Bronchial epithelial cell (primary cell): ENCODE data around the gene USF3. TPM values are rescaled to one million over a fixed set of nuclear protein-coding genes. Genes with fewer than 3 reads are reported as not detected.

Experiments
- DNase-seq: peaks from one replicate; pipeline ENCODE4 v3.0.0-alpha.2; 2010; ENCODE audit warnings: low read depth
- FAIRE-seq: peaks from 2 replicates; lab custom pipeline; 2011; peaks lifted over from hg19 to GRCh38; lab: Jason Lieb, UNC
- H3K27me3 ChIP-seq: 2 replicates; pipeline ENCODE4 v1.5.1; 2011; ENCODE audit warnings: low read length; ENCODE audit not compliant: control insufficient read depth, insufficient read depth
- H3K36me3 ChIP-seq: 2 replicates; pipeline ENCODE4 v1.5.1; 2011; ENCODE audit warnings: low read length; ENCODE audit not compliant: control insufficient read depth, insufficient read depth
- H3K4me3 ChIP-seq: 2 replicates; pipeline ENCODE4 v1.5.1; 2011; ENCODE audit warnings: mild to moderate bottlenecking, low read depth, low read length, control low read depth
- CTCF ChIP-seq: IDR thresholded peaks from 2 replicates; pipeline ENCODE4 v1.5.1; 2011; ENCODE audit warnings: mild to moderate bottlenecking, moderate library complexity, low read length, control low read depth, inconsistent platforms; ENCODE audit not compliant: insufficient read depth, severe bottlenecking
- total RNA-seq: library from RNA; depleted of rRNA; stranded (reverse); fragments of >200 nt; gene quantifications from 2 replicates; pipeline ENCODE4 v1.2.1, GENCODE V29; 2014

The USF3 gene
- total RNA-seq, 1 donor from 2014 or later: 4.2 TPM

- DNase-seq (no peak), FAIRE-seq (no peak)
- H3K36me3 ChIP-seq: no peaks in the 10 kb centered on the region
- TF ChIP-seq CTCF: no peak
- H3K27me3 ChIP-seq: no peaks in the 10 kb centered on the region
- no peak overlapping the region for H3K4me3 ChIP-seq
These were observed 94.2 kb downstream of the USF3 start for GRCh38 chr3:113602256-113602655.

- Histone ChIP-seq H3K36me3 (no peaks in the 10 kb centered on the region), H3K27me3 (no peaks in the 10 kb centered on the region), H3K4me3 (no peak overlapping the region)
- no peak for FAIRE-seq
- no peak for DNase-seq
- TF ChIP-seq CTCF: no peak
These were observed 95.2 kb downstream of the USF3 start for GRCh38 chr3:113601240-113601639.

GRCh38 chr3:113600418-113601182, 95.8 kb downstream of the USF3 start:
- Histone ChIP-seq H3K27me3 (no peaks in the 10 kb centered on the region), H3K4me3 (no peak overlapping the region), H3K36me3 (no peaks in the 10 kb centered on the region)
- FAIRE-seq (no peak), DNase-seq (no peak)
- no peak for TF ChIP-seq CTCF

Other genes with a start within 250 kb of the USF3 start
- 7.4 and 7.7 TPM in 2 replicates for gene SPICE1, start 181.5 kb downstream of the USF3 start, total RNA-seq
- 0.53 and 1.3 TPM in 2 replicates for gene SIDT1, start 164.1 kb downstream of the USF3 start, total RNA-seq
- gene NAA50, start 49.6 kb upstream of the USF3 start, total RNA-seq: 133 and 292 TPM in 2 replicates
- gene ATP6V1A, start 50.4 kb upstream of the USF3 start, total RNA-seq: 55.5 and 69.1 TPM in 2 replicates
- 1.1 and 1.3 TPM in 2 replicates for gene GRAMD1C, start 142.1 kb upstream of the USF3 start, total RNA-seq